HepG2 (cell line): Measurements from ENCODE around the gene KATNAL1. TPM values are rescaled to one million over a fixed set of nuclear protein-coding genes. Genes with fewer than 3 reads are reported as not detected.

ENCODE experiments used
- ASH2L ChIP-seq: fragments of 300-600, 200-600 bp; sonication (generic); IDR thresholded peaks from 2 replicates; pipeline ENCODE4 v1.7.0; 2017; ENCODE audit warnings: low read depth, mild to moderate bottlenecking, moderate library complexity, mixed read lengths, low read length; ENCODE audit not compliant: insufficient read length
- ELK4 ChIP-seq: sonication (generic); formaldehyde crosslinking; IDR thresholded peaks from 2 replicates; pipeline ENCODE4 v1.9.0; 2021; ENCODE audit warnings: missing genetic modification reagents, borderline replicate concordance
- FUBP1 ChIP-seq: sonication (generic); formaldehyde crosslinking; IDR thresholded peaks from 2 replicates; pipeline ENCODE4 v1.5.1; 2020; ENCODE audit warnings: missing genetic modification reagents, mild to moderate bottlenecking, borderline replicate concordance
- GTF3A ChIP-seq: sonication (generic); formaldehyde crosslinking; conservative IDR thresholded peaks from 2 replicates; pipeline ENCODE4 v1.4.0; 2020; ENCODE audit warnings: mild to moderate bottlenecking, missing genetic modification reagents
- HDAC2 ChIP-seq: sonication (generic); formaldehyde crosslinking; IDR thresholded peaks from 2 replicates; pipeline ENCODE4 v1.4.0; 2020; ENCODE audit warnings: missing genetic modification reagents
- HOXA9 ChIP-seq: sonication (generic); formaldehyde crosslinking; IDR thresholded peaks from 2 replicates; pipeline ENCODE4 v1.8.1; 2022; ENCODE audit warnings: missing genetic modification reagents, mild to moderate bottlenecking, moderate library complexity, borderline replicate concordance
- IRF1 ChIP-seq: sonication (generic); formaldehyde crosslinking; IDR thresholded peaks from 2 replicates; pipeline ENCODE4 v1.4.0; 2020; ENCODE audit warnings: low read depth, mild to moderate bottlenecking, missing genetic modification reagents
- MXD3 ChIP-seq: IDR thresholded peaks from 2 replicates; pipeline ENCODE4 v1.6.1; 2016; ENCODE audit warnings: mild to moderate bottlenecking, missing biosample characterization, missing genetic modification reagents
- NR1H2 ChIP-seq: sonication (generic); formaldehyde crosslinking; IDR thresholded peaks from 2 replicates; pipeline ENCODE4 v1.8.1; 2022; ENCODE audit warnings: low read depth, missing genetic modification reagents, borderline replicate concordance
- POLR2A ChIP-seq, 2 experiments: IDR thresholded peaks; 2 replicates each; pipeline ENCODE4 v1.6.1; 2011; ENCODE audit warnings: low read depth in 2 of 2, low read length in 2 of 2, mild to moderate bottlenecking in 1 of 2, moderate library complexity in 1 of 2; ENCODE audit not compliant: insufficient read depth in 1 of 2
- PPARG ChIP-seq: conservative IDR thresholded peaks from 2 replicates; pipeline ENCODE4 v1.6.1; 2016; ENCODE audit warnings: missing biosample characterization, missing genetic modification reagents
- RBAK ChIP-seq: sonication (generic); formaldehyde crosslinking; IDR thresholded peaks from 2 replicates; pipeline ENCODE4 v1.5.1; 2020; ENCODE audit warnings: mild to moderate bottlenecking, missing genetic modification reagents
- REST ChIP-seq, 2 experiments: IDR thresholded peaks; 2 replicates each; pipeline ENCODE4 v1.6.1; 2011 to 2012; ENCODE audit warnings: low read length in 2 of 2, borderline replicate concordance in 1 of 2, low read depth in 1 of 2, mild to moderate bottlenecking in 1 of 2, moderate library complexity in 1 of 2
- SAFB2 ChIP-seq: sonication (generic); formaldehyde crosslinking; IDR thresholded peaks from 2 replicates; pipeline ENCODE4 v1.5.1; 2020; ENCODE audit warnings: missing genetic modification reagents, low read depth, mild to moderate bottlenecking, borderline replicate concordance
- SIX1 ChIP-seq: sonication (generic); formaldehyde crosslinking; IDR thresholded peaks from 2 replicates; pipeline ENCODE4 v1.4.0; 2020; ENCODE audit warnings: missing genetic modification reagents, borderline replicate concordance
- SMARCE1 ChIP-seq: fragments of 450-650 bp; IDR thresholded peaks from 2 replicates; pipeline ENCODE4 v1.6.1; 2017; ENCODE audit warnings: borderline replicate concordance
- YEATS2 ChIP-seq: sonication (generic); formaldehyde crosslinking; IDR thresholded peaks from 2 replicates; pipeline ENCODE4 v1.4.0; 2020; ENCODE audit warnings: missing genetic modification reagents, borderline replicate concordance
- ZNF354B ChIP-seq: sonication (generic); formaldehyde crosslinking; IDR thresholded peaks from 2 replicates; pipeline ENCODE4 v1.8.0; 2022; ENCODE audit warnings: mild to moderate bottlenecking, missing genetic modification reagents
- ZNF598 ChIP-seq: sonication (generic); formaldehyde crosslinking; IDR thresholded peaks from 2 replicates; pipeline ENCODE4 v1.5.1; 2020; ENCODE audit warnings: mild to moderate bottlenecking, missing genetic modification reagents, borderline replicate concordance
- ZNF740 ChIP-seq: sonication (generic); formaldehyde crosslinking; IDR thresholded peaks from 2 replicates; pipeline ENCODE4 v1.4.0; 2020; ENCODE audit warnings: missing genetic modification reagents
- polyA plus RNA-seq, 8 experiments: library from polyadenylated mRNA; depleted of rRNA in 3 of 8; stranded (reverse) in 7 of 8; unstranded in 1 of 8; fragments of >200 nt; fragmentation: Illumina TruSeq in 4 of 8; extraction: Trizol in 4 of 8; gene quantifications; 2 replicates each; pipeline versions ENCODE4 v1.2.1 to v1.2.3, GENCODE V29; 2011 to 2016; ENCODE audit warnings: low read depth in 4 of 8, missing spikeins in 1 of 8, mixed read lengths in 1 of 8; ENCODE audit not compliant: insufficient read depth in 1 of 8
- total RNA-seq, 5 experiments: library from RNA; depleted of rRNA; stranded (reverse); fragments of >200 nt; fragmentation: Illumina TruSeq; extraction: Trizol; gene quantifications; 2 replicates each; pipeline ENCODE4 v1.2.3, GENCODE V29; 2016; ENCODE audit warnings: low read depth in 1 of 5

KATNAL1 gene
- total and polyA plus RNA-seq, 2 of the 13 experiments (the other 11 are each of a cell fraction or from before 2014, with no cell fraction given), result 3.2 to 11.8 TPM

GRCh38 chr13:30334663-30335386 lies 27.5 kb upstream of the KATNAL1 start (continued):
- TF ChIP-seq SAFB2 (no peak), YEATS2 (peak; percentile 46; the same call in 1 of the 2 replicates), ASH2L (peak; percentile 15), FUBP1 (CRISPR knock-in tag) (no peak), REST (IDR thresholded peaks at IDR 0.05; ENCODE audit: borderline replicate concordance in 1 of 2, low read depth in 1 of 2, low read length in 2 of 2) (no peak), ZNF598 (peak; percentile 27; the same call in 1 of the 2 replicates), PPARG (CRISPR knock-in tag) (0 out of 2 replicates have a peak, but pooled peaks have one; percentile 18), RBAK (CRISPR knock-in tag) (peak; percentile 61; the same call in 1 of the 2 replicates), ZNF354B (CRISPR knock-in tag) (no peak), NR1H2 (CRISPR knock-in tag) (no peak), POLR2A (IDR thresholded peaks at IDR 0.05; ENCODE audit: insufficient read depth in 1 of 2, low read depth in 2 of 2, low read length in 2 of 2) (no peak), HDAC2 (peak; percentile 60; the same call in 1 of the 2 replicates), HOXA9 (CRISPR knock-in tag) (no peak), GTF3A (no peak), ZNF740 (no peak), SIX1 (CRISPR knock-in tag) (peak; percentile 53; the same call in 1 of the 2 replicates), MXD3 (CRISPR knock-in tag) (no peak), ELK4 (no peak), SMARCE1 (no peak), IRF1 (CRISPR knock-in tag) (no peak)
